HepG2 (cell line): ENCODE results near the gene CAPN9. TPM values are rescaled to one million over a fixed set of nuclear protein-coding genes. Genes with fewer than 3 reads are reported as not detected.

ENCODE experiments used
- DNMT3B ChIP-seq: conservative IDR thresholded peaks from 2 replicates; pipeline ENCODE4 v1.6.1; 2016; ENCODE audit warnings: missing biosample characterization, control low read depth
- ERF ChIP-seq: IDR thresholded peaks from 2 replicates; pipeline ENCODE4 v1.6.1; 2018; ENCODE audit warnings: missing biosample characterization, missing genetic modification reagents
- GTF2F1 ChIP-seq: fragments of 150-350 bp; IDR thresholded peaks from 2 replicates; pipeline ENCODE4 v1.6.1; 2014; ENCODE audit warnings: low read length
- MED1 ChIP-seq: sonication (generic); formaldehyde crosslinking; IDR thresholded peaks from 2 replicates; pipeline ENCODE4 v1.4.0; 2020; ENCODE audit warnings: missing genetic modification reagents
- NFIC ChIP-seq: IDR thresholded peaks from 2 replicates; pipeline ENCODE4 v1.6.1; 2012; ENCODE audit warnings: mild to moderate bottlenecking, low read length, inconsistent platforms
- PAX8 ChIP-seq: sonication (generic); formaldehyde crosslinking; IDR thresholded peaks from 2 replicates; pipeline ENCODE4 v1.8.0; 2022; ENCODE audit warnings: mild to moderate bottlenecking, missing genetic modification reagents, borderline replicate concordance
- RELA ChIP-seq: sonication (generic); formaldehyde crosslinking; IDR thresholded peaks from 2 replicates; pipeline ENCODE4 v1.4.0; 2020; ENCODE audit warnings: missing genetic modification reagents
- RXRB ChIP-seq: IDR thresholded peaks from 2 replicates; pipeline ENCODE4 v1.6.1; 2016; ENCODE audit warnings: borderline replicate concordance, missing genetic modification reagents, missing compliant biosample characterization
- TBL1XR1 ChIP-seq: fragments of 150-350 bp; IDR thresholded peaks from 2 replicates; pipeline ENCODE4 v1.6.1; 2014; ENCODE audit warnings: borderline replicate concordance, low read length; ENCODE audit not compliant: partially characterized antibody
- ZFX ChIP-seq: sonication (generic); formaldehyde crosslinking; IDR thresholded peaks from 2 replicates; pipeline ENCODE4 v1.4.0; 2020; ENCODE audit warnings: mild to moderate bottlenecking, low read depth, missing genetic modification reagents, moderate library complexity
- ZNF292 ChIP-seq: sonication (generic); formaldehyde crosslinking; IDR thresholded peaks from 2 replicates; pipeline ENCODE4 v1.8.1; 2022; ENCODE audit warnings: mild to moderate bottlenecking, low read depth, missing genetic modification reagents, borderline replicate concordance
- ZNF3 ChIP-seq: IDR thresholded peaks from 2 replicates; pipeline ENCODE4 v1.7.0; 2017; ENCODE audit warnings: inconsistent platforms
- ZNF431 ChIP-seq: sonication (generic); formaldehyde crosslinking; IDR thresholded peaks from 2 replicates; pipeline ENCODE4 v1.9.0; 2022; ENCODE audit warnings: missing genetic modification reagents, low read depth, mild to moderate bottlenecking, borderline replicate concordance
- ZNF451 ChIP-seq: sonication (generic); formaldehyde crosslinking; IDR thresholded peaks from 2 replicates; pipeline ENCODE4 v1.5.0; 2020; ENCODE audit warnings: mild to moderate bottlenecking, missing genetic modification reagents
- ZNF512B ChIP-seq: sonication (generic); formaldehyde crosslinking; IDR thresholded peaks from 2 replicates; pipeline ENCODE4 v1.5.1; 2020; ENCODE audit warnings: missing genetic modification reagents, mild to moderate bottlenecking, borderline replicate concordance
- ZNF563 ChIP-seq: sonication (generic); formaldehyde crosslinking; IDR thresholded peaks from 2 replicates; pipeline ENCODE4 v1.8.0; 2022; ENCODE audit warnings: mild to moderate bottlenecking, moderate library complexity, missing genetic modification reagents
- ZNF589 ChIP-seq: sonication (generic); formaldehyde crosslinking; conservative IDR thresholded peaks from 2 replicates; pipeline ENCODE4 v1.8.0; 2022; ENCODE audit warnings: mild to moderate bottlenecking, moderate library complexity, missing genetic modification reagents
- ZNF598 ChIP-seq: sonication (generic); formaldehyde crosslinking; IDR thresholded peaks from 2 replicates; pipeline ENCODE4 v1.5.1; 2020; ENCODE audit warnings: mild to moderate bottlenecking, missing genetic modification reagents, borderline replicate concordance
- ZNF790 ChIP-seq: sonication (generic); formaldehyde crosslinking; IDR thresholded peaks from 2 replicates; pipeline ENCODE4 v1.8.0; 2022; ENCODE audit warnings: missing genetic modification reagents, mild to moderate bottlenecking, borderline replicate concordance
- polyA plus RNA-seq, 8 experiments: library from polyadenylated mRNA; depleted of rRNA in 3 of 8; stranded (reverse) in 7 of 8; unstranded in 1 of 8; fragments of >200 nt; fragmentation: Illumina TruSeq in 4 of 8; extraction: Trizol in 4 of 8; gene quantifications; 2 replicates each; pipeline versions ENCODE4 v1.2.1 to v1.2.3, GENCODE V29; 2011 to 2016; ENCODE audit warnings: low read depth in 4 of 8, missing spikeins in 1 of 8, mixed read lengths in 1 of 8; ENCODE audit not compliant: insufficient read depth in 1 of 8
- total RNA-seq, 5 experiments: library from RNA; depleted of rRNA; stranded (reverse); fragments of >200 nt; fragmentation: Illumina TruSeq; extraction: Trizol; gene quantifications; 2 replicates each; pipeline ENCODE4 v1.2.3, GENCODE V29; 2016; ENCODE audit warnings: low read depth in 1 of 5
- TF ChIP-seq, protein P1 (sequence below): sonication (generic); formaldehyde crosslinking; IDR thresholded peaks from 2 replicates; pipeline ENCODE4 v1.4.0; 2020; ENCODE audit warnings: missing genetic modification reagents
- TF ChIP-seq, protein P2 (sequence below): sonication (generic); formaldehyde crosslinking; IDR thresholded peaks from 2 replicates; pipeline ENCODE4 v1.5.0; 2020; ENCODE audit warnings: missing genetic modification reagents

Gene CAPN9
- total and polyA plus RNA-seq, 2 of the 13 experiments (the other 11 are each of a cell fraction or from before 2014, with no cell fraction given): 0.04 to 0.31 TPM

GRCh38 chr1:230702934-230703678 lies 44.1 kb upstream of the CAPN9 start (continued):
- TF ChIP-seq, protein P1, sequence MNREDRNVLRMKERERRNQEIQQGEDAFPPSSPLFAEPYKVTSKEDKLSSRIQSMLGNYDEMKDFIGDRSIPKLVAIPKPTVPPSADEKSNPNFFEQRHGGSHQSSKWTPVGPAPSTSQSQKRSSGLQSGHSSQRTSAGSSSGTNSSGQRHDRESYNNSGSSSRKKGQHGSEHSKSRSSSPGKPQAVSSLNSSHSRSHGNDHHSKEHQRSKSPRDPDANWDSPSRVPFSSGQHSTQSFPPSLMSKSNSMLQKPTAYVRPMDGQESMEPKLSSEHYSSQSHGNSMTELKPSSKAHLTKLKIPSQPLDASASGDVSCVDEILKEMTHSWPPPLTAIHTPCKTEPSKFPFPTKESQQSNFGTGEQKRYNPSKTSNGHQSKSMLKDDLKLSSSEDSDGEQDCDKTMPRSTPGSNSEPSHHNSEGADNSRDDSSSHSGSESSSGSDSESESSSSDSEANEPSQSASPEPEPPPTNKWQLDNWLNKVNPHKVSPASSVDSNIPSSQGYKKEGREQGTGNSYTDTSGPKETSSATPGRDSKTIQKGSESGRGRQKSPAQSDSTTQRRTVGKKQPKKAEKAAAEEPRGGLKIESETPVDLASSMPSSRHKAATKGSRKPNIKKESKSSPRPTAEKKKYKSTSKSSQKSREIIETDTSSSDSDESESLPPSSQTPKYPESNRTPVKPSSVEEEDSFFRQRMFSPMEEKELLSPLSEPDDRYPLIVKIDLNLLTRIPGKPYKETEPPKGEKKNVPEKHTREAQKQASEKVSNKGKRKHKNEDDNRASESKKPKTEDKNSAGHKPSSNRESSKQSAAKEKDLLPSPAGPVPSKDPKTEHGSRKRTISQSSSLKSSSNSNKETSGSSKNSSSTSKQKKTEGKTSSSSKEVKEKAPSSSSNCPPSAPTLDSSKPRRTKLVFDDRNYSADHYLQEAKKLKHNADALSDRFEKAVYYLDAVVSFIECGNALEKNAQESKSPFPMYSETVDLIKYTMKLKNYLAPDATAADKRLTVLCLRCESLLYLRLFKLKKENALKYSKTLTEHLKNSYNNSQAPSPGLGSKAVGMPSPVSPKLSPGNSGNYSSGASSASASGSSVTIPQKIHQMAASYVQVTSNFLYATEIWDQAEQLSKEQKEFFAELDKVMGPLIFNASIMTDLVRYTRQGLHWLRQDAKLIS (CRISPR knock-in tag): peak; percentile 58
- TF ChIP-seq ERF (CRISPR knock-in tag) (peak; percentile 87; the same call in 1 of the 2 replicates), ZNF431 (CRISPR knock-in tag) (peak; percentile 96), ZNF3 (CRISPR knock-in tag) (0 out of 2 replicates have a peak, but pooled peaks have one; percentile 24), ZNF563 (peak; percentile 69; the same call in 1 of the 2 replicates), ZNF512B (peak; percentile 66; the same call in 1 of the 2 replicates), RELA (0 out of 2 replicates have a peak, but pooled peaks have one; percentile 66), ZNF292 (CRISPR knock-in tag) (peak; percentile 99), GTF2F1 (no peak), TBL1XR1 (no peak), NFIC (no peak), DNMT3B (CRISPR knock-in tag) (0 out of 2 replicates have a peak, but pooled peaks have one; percentile 28), ZNF451 (CRISPR knock-in tag) (peak; percentile 88), ZNF598 (CRISPR knock-in tag) (0 out of 2 replicates have a peak, but pooled peaks have one; percentile 36), MED1 (CRISPR knock-in tag) (peak; percentile 99), ZFX (CRISPR knock-in tag) (peak; percentile 95), ZNF589 (CRISPR knock-in tag) (peak; percentile 44; the same call in 1 of the 2 replicates), ZNF790 (CRISPR knock-in tag) (no peak), PAX8 (no peak), RXRB (peak; percentile 95)
- TF ChIP-seq, protein P2, sequence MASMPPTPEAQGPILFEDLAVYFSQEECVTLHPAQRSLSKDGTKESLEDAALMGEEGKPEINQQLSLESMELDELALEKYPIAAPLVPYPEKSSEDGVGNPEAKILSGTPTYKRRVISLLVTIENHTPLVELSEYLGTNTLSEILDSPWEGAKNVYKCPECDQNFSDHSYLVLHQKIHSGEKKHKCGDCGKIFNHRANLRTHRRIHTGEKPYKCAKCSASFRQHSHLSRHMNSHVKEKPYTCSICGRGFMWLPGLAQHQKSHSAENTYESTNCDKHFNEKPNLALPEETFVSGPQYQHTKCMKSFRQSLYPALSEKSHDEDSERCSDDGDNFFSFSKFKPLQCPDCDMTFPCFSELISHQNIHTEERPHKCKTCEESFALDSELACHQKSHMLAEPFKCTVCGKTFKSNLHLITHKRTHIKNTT (CRISPR knock-in tag): no peak
